HFFc6 (cell line): ENCODE data around the gene ANKMY1. TPM values are rescaled to one million over a fixed set of nuclear protein-coding genes. Genes with fewer than 3 reads are reported as not detected.

ENCODE experiments used
- DNase-seq: peaks from one replicate; pipeline ENCODE4 v3.0.0-alpha.2; 2018
- H3K27ac Mint-ChIP-seq: 2 replicates; pipeline ENCODE4 v1.8.0; 2020; ENCODE audit warnings: mild to moderate bottlenecking, mixed read lengths
- H3K27me3 Mint-ChIP-seq: 2 replicates; pipeline ENCODE4 v1.8.0; 2021; ENCODE audit warnings: mild to moderate bottlenecking, moderate library complexity, mixed read lengths; ENCODE audit not compliant: insufficient read depth
- H3K36me3 Mint-ChIP-seq: 2 replicates; pipeline ENCODE4 v1.8.0; 2021; ENCODE audit warnings: low read depth, mixed read lengths
- H3K4me1 Mint-ChIP-seq: 2 replicates; pipeline ENCODE4 v1.8.0; 2020; ENCODE audit warnings: low read depth, mixed read lengths
- H3K4me3 Mint-ChIP-seq: 2 replicates; pipeline ENCODE4 v1.8.0; 2020; ENCODE audit warnings: mild to moderate bottlenecking, moderate library complexity, mixed read lengths
- H3K9me3 Mint-ChIP-seq: 2 replicates; pipeline ENCODE4 v1.8.0; 2020; ENCODE audit warnings: mild to moderate bottlenecking, mixed read lengths
- CTCF ChIP-seq: fragments of 200-600 bp; sonication (generic); IDR thresholded peaks from 2 replicates; pipeline ENCODE4 v1.5.0; 2021; ENCODE audit warnings: antibody characterized with exemption, mild to moderate bottlenecking
- total RNA-seq, 6 experiments: library from RNA; stranded (reverse); fragmentation: NEBNext Ultra II Directional; extraction: Animal tissue kit (Norgen Biotek cat#: 25700); gene quantifications; 2 replicates in 1 of 6; 3 replicates in 5 of 6; pipeline ENCODE4 v1.2.3, GENCODE V29; 2021

Gene ANKMY1
- total RNA-seq, 6 experiments from 2014 or later: 4.4 to 5.6 (median 5.2) TPM

- no peak for DNase-seq
- Mint-ChIP-seq H3K27me3 (no peaks in the 10 kb centered on the region), H3K9me3 (no peaks in the 10 kb centered on the region), H3K4me1 (peaks cover 7% of the 10 kb centered on the region; the same call in 1 of the 2 replicates), H3K36me3 (no peaks in the 10 kb centered on the region), H3K4me3 (no peak overlapping the region), H3K27ac (no peak overlapping the region)
- no peak for TF ChIP-seq CTCF
These were observed 99.5 kb downstream of the ANKMY1 start for GRCh38 chr2:240458044-240458899.

GRCh38 chr2:240457223-240458043 lies 100.4 kb downstream of the ANKMY1 start:
- Mint-ChIP-seq H3K27me3 (no peaks in the 10 kb centered on the region; the same call in 1 of the 2 replicates), H3K27ac (no peak overlapping the region)

DNA sequence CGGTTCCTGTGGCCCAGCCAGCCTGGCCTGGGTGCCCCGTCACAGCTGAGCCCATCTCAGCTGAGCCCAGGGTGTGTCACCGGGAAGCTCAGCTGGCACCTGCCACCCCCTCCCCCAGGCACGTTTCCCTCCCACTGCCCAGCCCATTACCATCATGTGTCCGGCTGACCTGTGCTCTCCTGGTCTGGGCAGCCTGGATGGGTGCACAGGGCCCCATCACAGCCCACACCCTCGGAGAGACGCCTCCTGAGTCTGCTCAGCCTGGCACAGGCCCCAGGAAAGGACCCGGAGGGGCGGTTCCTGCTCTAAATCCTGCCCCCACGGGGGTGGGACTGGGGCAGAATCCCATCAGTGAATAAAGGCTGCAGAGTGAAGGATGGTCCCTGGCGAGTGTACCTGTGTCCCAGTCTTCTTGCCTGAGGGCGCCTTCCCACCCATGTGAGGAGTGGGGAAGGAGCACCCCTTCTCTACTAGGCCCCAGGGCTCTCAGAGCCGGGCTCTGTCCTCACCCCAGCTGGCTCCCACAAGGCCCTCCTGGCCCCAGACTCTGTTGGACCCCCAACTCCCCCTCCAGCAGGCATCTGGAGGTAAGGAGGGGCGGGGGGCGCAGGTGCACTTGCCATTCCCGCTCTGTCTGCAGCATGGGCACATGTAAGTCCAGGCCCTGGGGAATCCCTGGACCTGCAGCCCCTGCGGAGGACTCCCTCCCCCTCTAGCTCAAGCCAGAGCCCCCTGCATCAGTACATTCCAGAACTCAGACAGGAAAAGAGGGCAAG lies 101.2 kb downstream of the ANKMY1 start:
- Mint-ChIP-seq H3K9me3 (no peaks in the 10 kb centered on the region), H3K36me3 (no peaks in the 10 kb centered on the region), H3K27ac (no peak overlapping the region), H3K4me3 (no peak overlapping the region), H3K27me3 (no peaks in the 10 kb centered on the region; the same call in 1 of the 2 replicates), H3K4me1 (peaks cover 12% of the 10 kb centered on the region)
- no peak for DNase-seq
- no peak for TF ChIP-seq CTCF

More at GRCh38 chr2:240457223-240458043, 100.4 kb downstream of the ANKMY1 start:
- no peak overlapping the region for H3K4me3 Mint-ChIP-seq
- DNase-seq: no peak
- H3K9me3 Mint-ChIP-seq: no peaks in the 10 kb centered on the region
- H3K4me1 Mint-ChIP-seq: peaks cover 7% of the 10 kb centered on the region; the same call in 1 of the 2 replicates
- no peaks in the 10 kb centered on the region for H3K36me3 Mint-ChIP-seq
- TF ChIP-seq CTCF: no peak

- no peak for TF ChIP-seq CTCF
- H3K27me3 Mint-ChIP-seq: no peaks in the 10 kb centered on the region; the same call in 1 of the 2 replicates
- H3K36me3 Mint-ChIP-seq: no peaks in the 10 kb centered on the region
- no peaks in the 10 kb centered on the region for H3K9me3 Mint-ChIP-seq
- no peak overlapping the region for H3K4me3 Mint-ChIP-seq
- H3K27ac Mint-ChIP-seq: no peak overlapping the region
- DNase-seq: no peak
- peaks cover 13% of the 10 kb centered on the region for H3K4me1 Mint-ChIP-seq
These were observed 101.9 kb downstream of the ANKMY1 start for GRCh38 chr2:240455647-240456446.
